Aorta (tissue), 5 donors: ENCODE data around the gene RER1. TPM values are rescaled to one million over a fixed set of nuclear protein-coding genes. Genes with fewer than 3 reads are reported as not detected.

ENCODE experiments used
- ATAC-seq: fragments of 200-7000 bp; cut with Tn5 transposase; one replicate; pipeline ENCODE4 v1.9.1; 2022; ENCODE audit warnings: moderate library complexity; ENCODE audit not compliant: low FRiP score
- DNase-seq, 2 donors: peaks; one replicate each; pipeline ENCODE4 v3.0.0-alpha.2; 2020
- H3K27ac ChIP-seq, 2 donors: one replicate each; pipeline ENCODE4 v1.5.1; 2013; ENCODE audit warnings: low read length in 2 of 2, mild to moderate bottlenecking in 2 of 2, moderate library complexity in 2 of 2, control low read depth in 1 of 2, inconsistent platforms in 1 of 2, low read depth in 1 of 2
- H3K27me3 ChIP-seq, 2 donors: one replicate each; pipeline ENCODE4 v1.6.1; 2013; ENCODE audit warnings: control low read depth in 1 of 2, low read length in 1 of 2, mild to moderate bottlenecking in 1 of 2, moderate library complexity in 1 of 2; ENCODE audit not compliant: insufficient read depth in 2 of 2, control insufficient read depth in 1 of 2
- H3K36me3 ChIP-seq, 2 donors: one replicate each; pipeline ENCODE4 v1.6.1; 2013; ENCODE audit warnings: control low read depth in 1 of 2, low read length in 1 of 2, mild to moderate bottlenecking in 1 of 2; ENCODE audit not compliant: insufficient read depth in 2 of 2, control insufficient read depth in 1 of 2
- H3K4me1 ChIP-seq, 2 donors: one replicate each; pipeline ENCODE4 v1.6.1; 2013; ENCODE audit warnings: low read length in 2 of 2, control low read depth in 1 of 2, mild to moderate bottlenecking in 1 of 2, moderate library complexity in 1 of 2; ENCODE audit not compliant: insufficient read depth in 2 of 2, control insufficient read depth in 1 of 2
- H3K4me3 ChIP-seq, 2 donors: one replicate each; pipeline ENCODE4 v1.5.1; 2013; ENCODE audit warnings: low read length in 2 of 2, control low read depth in 1 of 2, mild to moderate bottlenecking in 1 of 2
- H3K9me3 ChIP-seq: one replicate; pipeline ENCODE4 v1.6.1; 2013; ENCODE audit warnings: mild to moderate bottlenecking, low read length; ENCODE audit not compliant: control insufficient read depth
- WGBS, 2 donors: extraction: QIAGEN DNeasy Blood & Tissue Kit; methylation state at CpG; one replicate each; pipeline ENCODE4 v1.1.7; 2013; 5-methylcytosine and 5-hydroxymethylcytosine counted together
- intact Hi-C, 2 donors: fragments of 100-400 bp; cut with DNase I; formaldehyde crosslinking; loops; one replicate each; pipeline versions ENCODE4 v1.14.2 to v1.15.0; 2022
- polyA plus RNA-seq, 2 donors: library from polyadenylated mRNA; stranded (reverse); fragments of 200-250 nt; gene quantifications; one replicate each; pipeline ENCODE4 v1.2.3, GENCODE V29; 2013
- total RNA-seq, 2 donors: library from RNA; stranded (reverse); fragmentation: NEBNext Ultra II Directional; extraction: Animal tissue kit (Norgen Biotek cat#: 25700); gene quantifications; one replicate each; pipeline ENCODE4 v1.2.1, GENCODE V29; 2021
- donor health status: healthy with polysubstance abuse.
- donor health status: Bipolar disorder and iron deficiency.
- donor health status: DM: no; HTN: no; CAD: no.
- donor health status: DM: no; HTN: no; CAD: no.
- donor health status: DM: yes; HTN: yes; CAD: no.

Gene RER1
- total and polyA plus RNA-seq, 4 donors, result 41.1 to 99.8 (median 83.4) TPM

DNA sequence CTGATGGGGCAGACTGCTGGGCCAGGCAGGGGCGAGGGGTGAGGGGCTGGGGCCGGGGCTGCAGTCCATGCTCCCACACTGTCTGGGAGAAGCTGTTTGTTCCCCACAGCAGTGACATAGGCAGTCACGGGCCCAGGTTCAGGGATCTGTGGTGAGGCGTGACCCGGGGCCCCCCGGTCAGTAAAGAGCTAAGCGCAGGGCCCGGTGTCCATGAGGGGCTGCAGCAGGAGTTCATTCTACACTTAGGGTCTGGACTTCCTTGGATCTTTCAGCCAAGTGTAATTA is 16.3 kb downstream of the RER1 start:
- WGBS, 2 donors, result 94% methylated on average over 8 of the region's 8 CpGs
- Histone ChIP-seq H3K4me1 (no peaks in the 10 kb centered on the region), H3K27ac (no peak overlapping the region), H3K9me3 (no peaks in the 10 kb centered on the region), H3K4me3 (no peak overlapping the region), H3K27me3 (no peaks in the 10 kb centered on the region), H3K36me3 (peaks cover 0 to 2% of the 10 kb centered on the region in 2 donors)
- intact Hi-C loops, result no loop called here
- ATAC-seq (no peak), DNase-seq (no peak)

DNA sequence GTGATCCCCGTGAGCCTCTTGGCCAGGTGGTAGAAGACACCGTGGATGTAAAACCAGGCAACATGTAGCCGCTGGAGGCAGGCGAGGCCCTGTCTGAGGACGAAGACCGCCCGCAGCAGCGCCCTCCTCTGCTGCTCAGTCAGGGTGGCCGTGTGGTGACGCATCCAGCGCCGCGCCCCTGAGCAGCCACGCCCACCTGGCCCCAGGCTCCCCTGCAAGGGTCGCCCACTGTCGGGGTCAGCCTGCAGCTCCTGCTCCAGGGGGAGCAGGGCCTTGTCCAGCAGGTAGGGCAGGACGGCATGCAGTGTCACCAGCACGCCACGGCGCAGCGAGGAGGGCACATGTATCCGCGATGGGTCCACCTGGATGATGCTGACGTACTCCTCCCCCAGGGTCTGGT is 16.8 kb downstream of the RER1 start:
- DNase-seq, result no peak
- Histone ChIP-seq H3K4me3 (no peak overlapping the region), H3K27ac (no peak overlapping the region), H3K27me3 (no peaks in the 10 kb centered on the region), H3K4me1 (no peaks in the 10 kb centered on the region), H3K36me3 (peaks cover 0 to 2% of the 10 kb centered on the region in 2 donors), H3K9me3 (no peaks in the 10 kb centered on the region)
- WGBS, 2 donors, result 91 to 92% methylated on average over 23 to 24 of the region's 24 CpGs
- intact Hi-C loops, result no loop called here
- ATAC-seq, result no peak

DNA sequence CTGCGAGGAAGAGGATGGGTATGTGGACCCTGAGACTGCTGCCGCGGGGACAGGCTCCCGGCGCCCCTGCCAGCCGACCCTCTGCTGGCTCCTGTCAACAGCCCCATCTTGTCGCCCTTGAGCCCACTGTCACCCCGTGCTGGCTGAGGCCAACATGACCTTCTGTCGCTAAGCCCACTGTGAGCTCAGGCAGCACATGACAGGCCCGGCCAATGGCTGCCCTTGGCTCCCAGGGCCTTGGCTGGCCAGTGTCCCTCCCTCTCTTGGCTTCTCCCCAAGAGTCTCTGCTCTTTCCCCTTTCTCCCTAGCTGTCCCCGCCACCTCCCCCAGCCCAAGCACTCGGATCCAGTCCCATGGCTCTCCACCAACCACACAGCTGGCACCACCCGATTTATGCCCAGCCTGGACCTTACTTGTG is 17.2 kb downstream of the RER1 start:
- Histone ChIP-seq H3K36me3 (peaks cover 0 to 2% of the 10 kb centered on the region in 2 donors), H3K27ac (no peak overlapping the region), H3K9me3 (no peaks in the 10 kb centered on the region), H3K4me3 (no peak overlapping the region), H3K27me3 (no peaks in the 10 kb centered on the region), H3K4me1 (no peaks in the 10 kb centered on the region)
- ATAC-seq, result no peak
- no peak for DNase-seq
- WGBS, 2 donors, result 82% methylated on average over 12 to 13 of the region's 13 CpGs
- intact Hi-C loops, result no loop called here

DNA sequence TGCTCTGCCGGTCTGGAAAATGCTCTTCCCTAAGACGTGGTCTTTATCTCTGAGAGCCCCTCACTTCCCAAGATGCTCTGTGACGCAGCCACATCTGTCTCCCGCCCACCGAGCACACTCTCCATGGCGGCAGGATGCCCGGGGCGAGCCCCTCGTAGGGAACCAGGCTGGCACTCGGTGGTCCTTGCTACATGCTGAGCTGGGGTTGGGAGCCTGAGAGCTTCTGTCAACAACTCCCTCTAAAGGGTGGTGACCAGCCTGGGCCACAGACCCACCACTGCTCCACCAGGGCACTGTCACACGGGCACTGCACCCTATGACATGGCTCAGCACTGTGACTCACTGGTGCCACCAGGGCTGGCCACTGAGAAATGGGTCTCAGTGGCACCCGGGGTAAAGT is 18.1 kb downstream of the RER1 start:
- WGBS, 2 donors, result 86 to 89% methylated on average over 12 of the region's 12 CpGs
- H3K27me3 ChIP-seq, result no peaks in the 10 kb centered on the region
- no peaks in the 10 kb centered on the region for H3K36me3 ChIP-seq
- H3K4me3 ChIP-seq, result no peak overlapping the region
- intact Hi-C loops, result loop anchor here in 1 of 2 donors (5.0 kb wide), 1 partner anchor 118 kb away; the partner anchor contains the start of gene PANK4
- no peaks in the 10 kb centered on the region for H3K4me1 ChIP-seq
- H3K9me3 ChIP-seq, result no peaks in the 10 kb centered on the region
- DNase-seq (no peak), ATAC-seq (no peak)
- no peak overlapping the region for H3K27ac ChIP-seq

DNA sequence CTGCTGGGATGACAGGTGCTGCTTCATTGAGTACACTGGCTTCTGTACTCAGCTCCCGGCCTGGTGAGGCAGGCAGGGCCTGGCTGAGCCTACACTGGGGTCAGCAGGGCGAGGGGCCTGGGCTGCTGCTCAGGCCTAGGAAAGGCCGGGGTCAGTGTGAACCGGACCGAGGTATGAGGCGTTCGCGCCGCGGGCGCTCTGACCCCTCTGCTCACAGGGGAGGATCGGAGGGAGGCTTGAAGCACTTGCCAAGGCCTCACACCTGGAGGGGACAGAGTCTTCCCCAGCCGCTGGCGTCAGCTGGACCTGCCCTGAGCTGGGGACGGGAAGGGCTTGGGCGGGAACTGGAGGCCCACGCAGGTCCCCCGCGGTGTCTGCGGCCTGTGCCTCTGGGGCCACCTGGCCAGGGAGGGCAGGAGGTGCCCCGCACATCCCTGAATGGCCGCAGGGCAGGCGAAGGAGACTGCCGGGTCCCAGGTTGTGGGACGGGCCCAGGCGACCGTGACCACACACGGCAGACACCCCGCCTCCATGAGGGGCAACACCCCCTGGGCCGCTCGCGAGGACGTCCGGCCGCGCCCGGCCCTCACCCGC is 20.3 kb downstream of the RER1 start:
- ATAC-seq (peak; percentile 1), DNase-seq (no peak)
- no peaks in the 10 kb centered on the region for H3K36me3 ChIP-seq
- intact Hi-C loops, result loop anchor here in 1 of 2 donors (1.0 to 5.0 kb wide), 2 partner anchors 115 to 174 kb away; partner anchors contain the start of genes PANK4 and PRXL2B
- H3K9me3 ChIP-seq, result no peaks in the 10 kb centered on the region
- H3K4me1 ChIP-seq, result no peaks in the 10 kb centered on the region
- peak overlapping the region in 1 of 2 donors; percentile 2 for H3K27ac ChIP-seq
- 7 to 11% methylated on average over 21 to 38 of the region's 38 CpGs for WGBS, 2 donors
- peak overlapping the region; percentile 67 to 68 for H3K4me3 ChIP-seq
- no peaks in the 10 kb centered on the region for H3K27me3 ChIP-seq

DNA sequence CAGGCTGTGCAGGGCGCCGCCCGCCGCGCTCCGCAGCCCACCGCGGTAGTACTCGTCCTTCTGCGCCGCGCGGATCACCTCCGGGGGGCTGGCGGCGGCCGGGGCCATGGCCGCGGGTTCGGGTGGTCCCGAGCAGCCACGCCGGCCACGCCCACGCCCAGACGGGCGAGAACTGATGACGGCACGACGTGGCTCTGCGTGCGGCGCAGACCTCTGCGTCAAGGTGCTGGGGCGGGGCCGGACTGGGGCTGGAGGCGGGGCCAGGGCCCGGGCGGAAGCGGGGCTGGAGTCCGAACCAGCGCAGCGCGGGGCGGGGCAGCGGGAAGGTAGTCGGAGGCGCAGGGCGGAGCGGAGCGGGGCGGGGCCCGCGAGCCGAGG is 20.7 kb downstream of the RER1 start, which contains the start of gene PEX10:
PEX10 (minus strand) TSS at position 170 of the 378 bp plus-strand sequence; CDS start at position 108, 62 bp downstream.
- Histone ChIP-seq H3K27ac (peak within 1 kb of the TSS in 1 of 2 donors; percentile 53), H3K4me1 (no peaks in the 10 kb centered on the region), H3K27me3 (no peaks in the 10 kb centered on the region), H3K36me3 (no peaks in the 10 kb centered on the region), H3K4me3 (peak within 1 kb of the TSS; percentile 67 to 68), H3K9me3 (no peaks in the 10 kb centered on the region)
- ATAC-seq, result peak; percentile 95
- intact Hi-C loops, result loop anchor here in 1 of 2 donors (1.0 to 5.0 kb wide), 2 partner anchors 115 to 174 kb away; partner anchors contain the start of genes PANK4 and PRXL2B
- DNase-seq, result peak; percentile 98 to 100
- 0 to 1% methylated on average over 27 to 55 of the region's 55 CpGs for WGBS, 2 donors

DNA sequence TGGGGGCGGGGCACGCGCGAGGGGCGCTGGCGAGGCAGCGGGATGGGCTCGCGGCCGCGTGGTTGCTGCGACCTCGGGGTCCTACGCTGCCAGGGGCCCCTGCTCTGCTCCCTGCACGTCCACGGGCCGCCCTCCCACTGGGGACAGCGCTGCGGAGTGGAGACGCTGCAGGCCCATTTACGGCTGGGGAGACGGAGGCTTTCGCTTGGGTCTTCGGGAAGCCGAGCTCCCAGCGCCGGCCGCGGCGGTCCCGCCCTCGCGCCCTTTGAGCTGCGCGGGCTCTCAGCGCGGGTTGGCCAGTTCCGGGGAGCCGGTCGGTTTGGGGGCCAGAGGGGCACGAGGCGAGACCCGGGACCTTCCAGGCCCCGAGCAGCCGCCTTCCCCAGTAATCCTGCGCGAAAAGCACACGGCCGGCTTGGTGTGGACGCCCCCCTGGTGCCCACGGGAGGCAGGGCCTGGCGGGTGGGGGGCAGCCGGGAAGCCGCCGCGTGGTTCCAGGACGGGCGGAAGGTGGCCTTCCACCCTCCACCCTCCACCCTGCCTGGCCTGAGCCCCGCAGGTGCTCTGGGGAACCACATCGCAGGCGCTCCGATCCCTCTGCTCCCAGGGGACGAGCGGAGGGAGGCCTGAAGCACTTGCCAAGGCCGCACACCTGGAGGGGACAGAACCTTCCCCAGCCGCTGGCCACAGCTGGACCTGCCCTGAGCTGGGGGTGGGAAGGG is 21.3 kb downstream of the RER1 start:
- H3K4me3 ChIP-seq, result peak overlapping the region; percentile 49 to 65
- DNase-seq (no peak), ATAC-seq (peak; percentile 16)
- H3K36me3 ChIP-seq, result no peaks in the 10 kb centered on the region
- WGBS, 2 donors, result 1% methylated on average over 56 to 66 of the region's 66 CpGs
- no peaks in the 10 kb centered on the region for H3K4me1 ChIP-seq
- H3K27me3 ChIP-seq, result no peaks in the 10 kb centered on the region
- peak overlapping the region in 1 of 2 donors; percentile 53 for H3K27ac ChIP-seq
- intact Hi-C loops, result loop anchor here in 1 of 2 donors (1.0 to 5.0 kb wide), 2 partner anchors 114 to 173 kb away; partner anchors contain the start of genes PANK4 and PRXL2B
- no peaks in the 10 kb centered on the region for H3K9me3 ChIP-seq

DNA sequence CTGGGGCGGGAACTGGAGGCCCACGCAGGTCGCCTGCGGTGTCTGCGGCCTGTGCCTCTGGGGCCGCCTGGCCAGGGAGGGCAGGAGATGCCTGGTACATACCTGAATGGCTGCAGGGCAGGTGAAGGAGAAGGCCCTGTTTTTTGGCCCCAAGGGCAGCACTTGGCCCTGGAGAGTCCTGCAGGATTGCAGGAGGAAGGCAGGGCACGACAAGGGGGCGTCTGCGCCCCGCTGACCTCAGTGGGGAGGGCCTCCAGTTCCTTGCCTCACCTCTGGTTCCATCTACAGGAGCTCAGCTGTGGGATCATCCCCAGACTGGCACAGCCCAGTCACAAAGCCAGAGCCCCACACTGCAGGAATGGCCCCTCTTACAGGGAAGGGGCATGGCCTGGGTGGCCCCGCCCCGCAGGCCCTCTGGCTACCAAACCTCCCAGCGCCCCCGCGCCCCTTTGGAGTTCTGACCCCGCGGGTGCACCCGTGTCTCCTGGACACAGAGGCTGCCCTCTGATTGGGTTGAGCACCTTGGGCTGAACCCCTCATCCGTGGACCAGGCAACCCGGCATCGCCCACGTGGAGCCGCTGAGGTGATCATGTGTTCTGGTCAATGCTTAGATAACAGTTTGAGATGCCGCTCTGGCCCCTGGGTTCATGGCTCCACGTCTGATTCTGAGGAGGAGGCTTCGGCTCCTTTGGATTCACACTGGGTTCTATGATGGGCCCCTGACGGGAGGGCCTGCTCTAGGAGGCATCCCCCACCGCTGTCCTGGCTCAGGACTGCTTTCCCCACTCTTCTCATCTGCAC is 22.1 kb downstream of the RER1 start:
- H3K9me3 ChIP-seq, result no peaks in the 10 kb centered on the region
- ATAC-seq, result no peak
- 48 to 58% methylated on average over 26 to 28 of the region's 28 CpGs for WGBS, 2 donors

More for the DNA sequence above, 22.1 kb downstream of the RER1 start:
- Histone ChIP-seq H3K4me3 (no peak overlapping the region), H3K36me3 (no peaks in the 10 kb centered on the region), H3K27ac (no peak overlapping the region), H3K27me3 (no peaks in the 10 kb centered on the region), H3K4me1 (no peaks in the 10 kb centered on the region)
- DNase-seq, result no peak
- intact Hi-C loops, result loop anchor here (1.0 to 5.0 kb wide), 5 partner anchors 114 to 373 kb away; partner anchors contain the start of gene PANK4 (in 1 of the 2)
